ENCODE results near the gene EEF2K. TPM values are rescaled to one million over a fixed set of nuclear protein-coding genes. Genes with fewer than 3 reads are reported as not detected.
A peak's percentile ranks its signal among the peaks of the same experiment; 100 is the strongest.

Gene EEF2K
- total and polyA plus RNA-seq, 5 donors from 2014 or later: 2.7 to 20.1 (median 3.6) TPM

DNA sequence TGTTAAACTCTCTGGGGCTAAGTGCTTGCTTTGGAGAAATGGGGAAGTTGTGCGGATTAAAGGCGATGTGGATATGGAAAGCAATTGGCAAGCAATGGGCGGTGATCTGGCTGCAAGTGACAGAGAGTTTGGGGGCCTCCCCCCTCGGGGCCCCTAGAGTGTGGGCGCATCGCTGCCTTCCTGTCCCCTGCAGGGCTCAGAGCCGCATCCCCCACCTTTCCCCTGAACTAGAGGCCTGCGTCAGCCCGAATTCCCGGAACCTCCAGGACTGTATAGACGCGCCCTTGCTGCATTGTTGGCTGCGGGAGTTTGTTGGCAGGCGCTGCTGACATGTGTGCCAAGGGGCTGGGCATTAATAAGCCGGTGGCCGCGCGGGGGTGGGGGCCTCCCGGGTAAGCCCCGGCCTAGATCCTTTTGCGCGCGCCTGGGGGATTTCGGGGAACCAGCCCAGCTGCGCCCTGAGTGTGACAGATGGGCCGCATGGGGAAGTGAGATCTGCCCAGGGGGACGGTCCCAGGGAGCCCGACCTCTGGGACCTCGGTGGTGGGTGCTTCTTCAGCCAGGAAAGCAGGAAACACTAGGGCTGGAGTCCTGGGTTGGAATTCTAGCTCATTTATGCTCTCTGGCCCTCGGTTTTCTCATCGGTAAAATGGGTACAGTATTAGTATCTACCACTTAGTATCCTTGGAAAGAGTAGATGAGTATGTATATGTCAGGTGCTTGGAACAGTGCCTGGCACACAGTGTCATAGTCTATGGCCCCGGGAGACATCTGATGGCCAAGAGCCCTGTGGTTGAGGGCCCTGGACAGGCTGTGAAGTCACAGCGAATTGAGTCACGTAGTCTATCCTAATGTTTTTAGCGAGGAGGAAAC lies 1.0 kb downstream of the EEF2K start:
- Histone ChIP-seq H3K9me3 (ENCODE audit: control insufficient read depth in 2 of 2, low read length in 2 of 2) (no peaks in the 10 kb centered on the region), H3K4me1 (ENCODE audit: control insufficient read depth, insufficient read depth, low read length, poor library complexity, severe bottlenecking) (peaks cover 26% of the 10 kb centered on the region), H3K4me3 (ENCODE audit: low read depth, low read length) (peak overlapping the region; percentile 84), H3K36me3 (ENCODE audit: control insufficient read depth, insufficient read depth, low read length) (peaks cover 6% of the 10 kb centered on the region), H3K27ac (ENCODE audit: insufficient read depth, low read length, poor library complexity, severe bottlenecking) (peak overlapping the region; percentile 73), H3K27me3 (ENCODE audit: control insufficient read depth, insufficient read depth, low read length) (no peaks in the 10 kb centered on the region)
- H3K9me3 Mint-ChIP-seq: no peaks in the 10 kb centered on the region
- peak overlapping the region; percentile 85 to 98 (median 92) for H3K4me3 Mint-ChIP-seq
- H3K4me1 Mint-ChIP-seq: peaks cover 12 to 53% (median 31%) of the 10 kb centered on the region in 4 donors
- ATAC-seq (ENCODE audit: low read depth in 2 of 2) (peak; percentile 43 to 46), DNase-seq (peak; percentile 27 to 67 (median 33))
- peak overlapping the region; percentile 67 to 92 (median 86) for H3K27ac Mint-ChIP-seq
- peaks cover 5% of the 10 kb centered on the region for H3K36me3 Mint-ChIP-seq
- H3K27me3 Mint-ChIP-seq: no peaks in the 10 kb centered on the region

DNA sequence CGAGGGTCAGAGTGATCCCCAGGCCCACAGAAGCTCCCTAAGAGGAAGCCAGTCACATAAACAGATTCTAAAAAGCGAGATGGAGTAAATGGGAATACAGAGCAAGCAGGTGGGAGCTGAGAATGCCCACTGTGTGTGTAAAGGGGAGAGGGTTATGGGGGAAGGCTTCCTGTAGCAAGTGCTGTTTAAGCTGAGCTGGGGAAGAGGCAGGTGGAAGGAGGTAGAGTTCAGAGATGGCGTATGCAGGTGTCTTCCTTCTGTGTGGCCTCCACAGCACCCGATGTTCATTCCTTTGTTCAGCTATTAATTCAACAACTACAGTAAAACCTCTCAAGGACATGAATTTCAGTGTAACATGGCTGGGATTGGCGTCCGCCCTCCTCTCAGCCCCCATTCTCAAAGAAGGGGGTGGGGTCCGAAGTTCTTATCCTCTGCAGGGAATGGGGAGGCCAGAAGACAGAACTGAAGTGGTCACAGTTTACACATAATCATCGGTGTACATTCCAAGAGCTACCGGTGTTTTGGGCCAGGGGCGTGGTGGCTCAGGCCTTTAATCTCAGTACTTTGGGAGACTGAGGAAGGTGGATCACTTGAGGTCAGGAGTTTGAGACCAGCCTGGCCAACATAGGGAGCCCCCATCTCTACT lies 1.8 kb downstream of the EEF2K start:
- no peaks in the 10 kb centered on the region for H3K9me3 ChIP-seq (ENCODE audit: control insufficient read depth in 2 of 2, low read length in 2 of 2)
- ATAC-seq (ENCODE audit: low read depth in 2 of 2) (no peak), DNase-seq (no peak)
- peaks cover 9% of the 10 kb centered on the region for H3K36me3 ChIP-seq (ENCODE audit: control insufficient read depth, insufficient read depth, low read length)
- H3K4me1 ChIP-seq (ENCODE audit: control insufficient read depth, insufficient read depth, low read length, poor library complexity, severe bottlenecking): peaks cover 26% of the 10 kb centered on the region
- H3K27me3 Mint-ChIP-seq: no peaks in the 10 kb centered on the region
- H3K27ac Mint-ChIP-seq: peak overlapping the region; percentile 67 to 90 (median 86)
- peaks cover 12 to 53% (median 31%) of the 10 kb centered on the region in 4 donors for H3K4me1 Mint-ChIP-seq
- no peaks in the 10 kb centered on the region for H3K27me3 ChIP-seq (ENCODE audit: control insufficient read depth, insufficient read depth, low read length)
- H3K36me3 Mint-ChIP-seq: peaks cover 5% of the 10 kb centered on the region
- H3K9me3 Mint-ChIP-seq: no peaks in the 10 kb centered on the region
- H3K4me3 Mint-ChIP-seq: peak overlapping the region; percentile 85 to 98 (median 92)
- H3K4me3 ChIP-seq (ENCODE audit: low read depth, low read length): peak overlapping the region; percentile 84
- H3K27ac ChIP-seq (ENCODE audit: insufficient read depth, low read length, poor library complexity, severe bottlenecking): peak overlapping the region; percentile 60

GRCh38 chr16:22210285-22210684 lies 4.2 kb downstream of the EEF2K start:
- Mint-ChIP-seq H3K27ac (peak overlapping the region in 1 of 3 donors; percentile 67), H3K36me3 (peaks cover 20% of the 10 kb centered on the region), H3K4me3 (peak overlapping the region in 1 of 4 donors; percentile 68), H3K4me1 (peaks cover 12 to 63% (median 39%) of the 10 kb centered on the region in 4 donors), H3K27me3 (no peaks in the 10 kb centered on the region), H3K9me3 (no peaks in the 10 kb centered on the region)
- DNase-seq (no peak), ATAC-seq (ENCODE audit: low read depth in 2 of 2) (no peak)
- Histone ChIP-seq H3K9me3 (ENCODE audit: control insufficient read depth in 2 of 2, low read length in 2 of 2) (no peaks in the 10 kb centered on the region), H3K27me3 (ENCODE audit: control insufficient read depth, insufficient read depth, low read length) (no peaks in the 10 kb centered on the region), H3K36me3 (ENCODE audit: control insufficient read depth, insufficient read depth, low read length) (peaks cover 9% of the 10 kb centered on the region), H3K4me3 (ENCODE audit: low read depth, low read length) (no peak overlapping the region), H3K27ac (ENCODE audit: insufficient read depth, low read length, poor library complexity, severe bottlenecking) (no peak overlapping the region), H3K4me1 (ENCODE audit: control insufficient read depth, insufficient read depth, low read length, poor library complexity, severe bottlenecking) (peaks cover 26% of the 10 kb centered on the region)

- peak overlapping the region in 1 of 3 donors; percentile 67 for H3K27ac Mint-ChIP-seq
- Histone ChIP-seq H3K4me1 (ENCODE audit: control insufficient read depth, insufficient read depth, low read length, poor library complexity, severe bottlenecking) (peaks cover 22% of the 10 kb centered on the region), H3K36me3 (ENCODE audit: control insufficient read depth, insufficient read depth, low read length) (peaks cover 9% of the 10 kb centered on the region), H3K27ac (ENCODE audit: insufficient read depth, low read length, poor library complexity, severe bottlenecking) (no peak overlapping the region), H3K27me3 (ENCODE audit: control insufficient read depth, insufficient read depth, low read length) (no peaks in the 10 kb centered on the region), H3K9me3 (ENCODE audit: control insufficient read depth in 2 of 2, low read length in 2 of 2) (no peaks in the 10 kb centered on the region), H3K4me3 (ENCODE audit: low read depth, low read length) (no peak overlapping the region)
- DNase-seq (no peak), ATAC-seq (ENCODE audit: low read depth in 2 of 2) (no peak)
- H3K36me3 Mint-ChIP-seq: peaks cover 22% of the 10 kb centered on the region
- H3K4me1 Mint-ChIP-seq: peaks cover 7 to 62% (median 41%) of the 10 kb centered on the region in 4 donors
- H3K9me3 Mint-ChIP-seq: no peaks in the 10 kb centered on the region
- peak overlapping the region in 1 of 4 donors; percentile 68 for H3K4me3 Mint-ChIP-seq
- H3K27me3 Mint-ChIP-seq: no peaks in the 10 kb centered on the region
These were observed 4.8 kb downstream of the EEF2K start for GRCh38 chr16:22210854-22211253.

DNA sequence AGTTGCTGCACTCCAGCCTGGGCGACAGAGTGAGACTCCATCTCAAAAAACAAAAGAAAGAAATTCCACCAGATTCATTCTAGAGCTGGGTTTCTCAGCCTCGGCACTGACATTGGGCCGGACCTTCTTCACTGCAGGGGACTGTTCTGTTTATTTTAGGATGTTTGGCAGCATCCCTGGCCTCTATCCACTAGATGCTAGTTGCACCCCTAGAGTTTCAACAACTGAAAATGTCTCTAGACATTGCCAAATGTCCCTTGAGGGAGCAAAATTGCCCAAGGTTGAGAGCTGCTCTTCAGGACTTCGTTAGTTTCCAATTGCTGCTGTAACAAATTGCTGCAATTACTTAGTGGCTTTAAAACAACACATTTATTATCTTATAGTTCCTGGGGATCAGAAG lies 7.2 kb downstream of the EEF2K start:
- no peak for ATAC-seq (ENCODE audit: low read depth in 2 of 2)
- no peak overlapping the region for H3K4me3 Mint-ChIP-seq
- no peaks in the 10 kb centered on the region for H3K9me3 Mint-ChIP-seq
- no peak for DNase-seq
- H3K27me3 ChIP-seq (ENCODE audit: control insufficient read depth, insufficient read depth, low read length): no peaks in the 10 kb centered on the region
- no peak overlapping the region for H3K27ac ChIP-seq (ENCODE audit: insufficient read depth, low read length, poor library complexity, severe bottlenecking)
- no peak overlapping the region for H3K27ac Mint-ChIP-seq
- peaks cover 9% of the 10 kb centered on the region for H3K36me3 ChIP-seq (ENCODE audit: control insufficient read depth, insufficient read depth, low read length)
- H3K4me1 Mint-ChIP-seq: peaks cover 4 to 50% (median 34%) of the 10 kb centered on the region in 4 donors
- H3K27me3 Mint-ChIP-seq: no peaks in the 10 kb centered on the region
- H3K9me3 ChIP-seq (ENCODE audit: control insufficient read depth in 2 of 2, low read length in 2 of 2): no peaks in the 10 kb centered on the region
- H3K4me1 ChIP-seq (ENCODE audit: control insufficient read depth, insufficient read depth, low read length, poor library complexity, severe bottlenecking): peaks cover 5% of the 10 kb centered on the region
- peaks cover 22% of the 10 kb centered on the region for H3K36me3 Mint-ChIP-seq
- H3K4me3 ChIP-seq (ENCODE audit: low read depth, low read length): no peak overlapping the region

- DNase-seq: no peak
- Mint-ChIP-seq H3K9me3 (no peaks in the 10 kb centered on the region), H3K4me3 (no peak overlapping the region), H3K4me1 (peaks cover 4 to 45% (median 30%) of the 10 kb centered on the region in 4 donors), H3K27ac (peak overlapping the region in 1 of 3 donors; percentile 34), H3K27me3 (no peaks in the 10 kb centered on the region), H3K36me3 (peaks cover 22% of the 10 kb centered on the region)
- H3K9me3 ChIP-seq (ENCODE audit: control insufficient read depth in 2 of 2, low read length in 2 of 2): no peaks in the 10 kb centered on the region
- peaks cover 9% of the 10 kb centered on the region for H3K36me3 ChIP-seq (ENCODE audit: control insufficient read depth, insufficient read depth, low read length)
- ATAC-seq (ENCODE audit: low read depth in 2 of 2): no peak
- H3K4me1 ChIP-seq (ENCODE audit: control insufficient read depth, insufficient read depth, low read length, poor library complexity, severe bottlenecking): no peaks in the 10 kb centered on the region
- no peak overlapping the region for H3K4me3 ChIP-seq (ENCODE audit: low read depth, low read length)
- H3K27me3 ChIP-seq (ENCODE audit: control insufficient read depth, insufficient read depth, low read length): no peaks in the 10 kb centered on the region
- no peak overlapping the region for H3K27ac ChIP-seq (ENCODE audit: insufficient read depth, low read length, poor library complexity, severe bottlenecking)
These were observed 7.7 kb downstream of the EEF2K start for GRCh38 chr16:22213801-22214200.

DNA sequence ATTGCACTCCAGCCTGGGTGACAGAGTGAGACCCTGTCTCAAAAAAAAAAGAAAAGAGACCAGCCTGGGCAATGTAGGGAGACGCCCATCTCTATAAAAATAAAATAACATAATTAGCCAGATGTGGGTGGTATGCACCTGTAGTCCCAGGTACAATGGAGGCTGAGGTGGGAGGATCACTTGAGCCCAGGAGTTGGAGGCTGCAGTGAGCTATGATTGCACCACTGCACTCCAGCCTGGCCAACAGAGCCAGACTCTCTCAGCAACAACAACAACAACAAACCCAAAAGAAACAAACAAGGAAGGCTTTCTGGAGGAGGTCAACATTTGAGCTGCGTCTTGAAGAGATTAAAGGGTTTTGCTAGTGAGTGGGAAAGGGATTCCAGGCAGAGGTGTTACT lies 8.3 kb downstream of the EEF2K start:
- H3K36me3 Mint-ChIP-seq: peaks cover 22% of the 10 kb centered on the region
- H3K4me1 Mint-ChIP-seq: peaks cover 4 to 40% (median 26%) of the 10 kb centered on the region in 4 donors
- Histone ChIP-seq H3K27me3 (ENCODE audit: control insufficient read depth, insufficient read depth, low read length) (no peaks in the 10 kb centered on the region), H3K27ac (ENCODE audit: insufficient read depth, low read length, poor library complexity, severe bottlenecking) (no peak overlapping the region), H3K36me3 (ENCODE audit: control insufficient read depth, insufficient read depth, low read length) (peaks cover 9% of the 10 kb centered on the region), H3K4me1 (ENCODE audit: control insufficient read depth, insufficient read depth, low read length, poor library complexity, severe bottlenecking) (no peaks in the 10 kb centered on the region), H3K4me3 (ENCODE audit: low read depth, low read length) (no peak overlapping the region), H3K9me3 (ENCODE audit: control insufficient read depth in 2 of 2, low read length in 2 of 2) (no peaks in the 10 kb centered on the region)
- H3K4me3 Mint-ChIP-seq: no peak overlapping the region
- no peak for ATAC-seq (ENCODE audit: low read depth in 2 of 2)
- H3K27ac Mint-ChIP-seq: peak overlapping the region in 1 of 3 donors; percentile 62
- H3K27me3 Mint-ChIP-seq: no peaks in the 10 kb centered on the region
- no peak for DNase-seq
- no peaks in the 10 kb centered on the region for H3K9me3 Mint-ChIP-seq

Data from CD4-positive, CD25-positive, alpha-beta regulatory T cell (primary cell).